GM21447 (cell line): ENCODE data around the gene TRIM46.
A peak's percentile ranks its signal among the peaks of the same experiment; 100 is the strongest.
"Not testable (repeated sequence)": the region's sequence is repeated elsewhere in the genome, so short reads cannot be mapped to it uniquely, and the experiment has no call there.

Experiments used
- ATAC-seq: cut with Tn5 transposase; IDR thresholded peaks from one replicate; pipeline ENCODE4 v1.9.1; 2021; ENCODE audit not compliant: unreplicated experiment

TRIM46 gene

DNA sequence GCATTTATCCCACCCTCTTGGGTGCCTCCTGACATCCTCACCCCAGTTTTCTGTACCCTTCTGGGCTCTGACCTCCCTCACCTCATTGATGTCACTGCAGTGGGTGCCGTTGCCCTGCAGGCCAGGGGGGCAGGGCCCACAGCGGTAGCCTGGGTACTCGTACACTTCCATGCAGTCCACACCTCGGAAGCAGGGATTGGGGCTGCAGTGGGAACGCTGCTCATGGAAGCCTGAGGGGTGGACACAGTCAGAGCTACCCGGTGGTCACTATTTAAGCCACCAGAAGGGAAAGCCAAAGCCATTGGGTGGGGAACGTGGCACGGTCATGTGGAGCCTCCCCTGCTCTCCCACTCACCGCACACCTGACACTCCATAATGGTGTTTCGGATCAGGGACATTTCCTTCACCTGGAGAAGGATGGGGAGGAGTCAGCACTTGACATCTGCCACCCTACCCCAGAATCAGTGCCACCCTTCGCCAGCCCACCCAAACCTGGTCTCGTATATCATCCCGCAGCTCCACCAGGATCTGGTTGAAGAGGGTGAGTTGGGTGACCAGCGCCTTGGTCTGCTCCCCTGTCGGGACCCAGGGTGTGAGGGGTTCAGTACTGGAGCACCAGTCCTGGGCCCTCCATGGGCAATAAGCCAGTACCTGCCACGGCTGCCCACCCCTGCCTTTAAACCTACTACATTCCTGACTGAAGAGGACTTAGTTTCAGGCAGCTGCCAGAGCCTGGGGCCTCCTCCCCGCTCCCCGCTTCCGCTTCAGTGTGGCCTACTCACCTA, 29.3 kb downstream of the TRIM46 start:
- ATAC-seq, result no peak

DNA sequence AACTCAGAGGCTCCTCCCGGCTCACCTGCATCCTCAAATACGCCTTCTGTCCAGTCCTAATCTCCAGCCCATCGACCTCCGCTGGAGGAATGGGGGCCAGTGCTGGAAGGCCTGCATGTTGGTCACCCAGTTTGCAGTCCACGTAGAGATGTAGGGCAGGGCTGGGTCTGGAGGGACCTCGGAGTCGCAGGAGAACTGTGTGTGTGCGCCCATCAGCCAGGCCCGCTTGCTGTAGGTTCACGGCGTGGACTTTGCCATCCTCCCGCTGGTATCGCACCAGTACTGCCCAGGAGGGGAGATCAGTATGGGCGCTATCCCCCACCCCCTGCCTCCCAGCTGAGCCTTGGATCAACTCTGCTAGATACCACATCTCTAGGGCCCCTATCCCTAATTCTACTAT, 31.4 kb downstream of the TRIM46 start:
- no peak for ATAC-seq

DNA sequence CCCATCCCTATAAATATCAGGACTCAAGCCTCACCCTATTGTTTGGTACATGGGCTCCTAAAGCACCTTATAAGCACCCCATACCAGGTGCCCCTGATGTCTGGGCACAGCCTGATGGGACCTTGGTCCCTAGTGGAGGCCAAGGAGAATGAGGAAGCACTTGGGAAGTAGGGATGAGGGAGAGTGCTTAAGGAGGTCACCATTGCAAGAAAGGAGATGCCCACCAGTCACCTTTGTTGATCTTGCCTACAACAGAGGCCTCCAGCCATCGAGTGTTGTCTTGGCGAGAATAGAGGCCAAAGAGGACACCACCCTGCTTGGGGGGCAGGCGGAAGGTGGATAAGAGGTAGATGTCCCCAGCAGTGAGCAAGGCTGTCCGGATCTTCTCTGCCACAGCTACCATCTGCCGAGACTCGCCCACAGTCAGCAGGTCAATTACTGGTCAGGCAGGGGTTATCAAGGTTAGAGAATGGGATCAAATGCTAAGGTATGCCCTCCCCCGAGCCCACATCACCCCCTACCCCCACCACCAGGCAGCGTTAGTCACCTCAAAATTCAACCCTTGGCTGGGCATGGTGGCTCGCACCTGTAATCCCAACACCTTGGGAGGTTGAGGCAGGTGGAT, 32.4 kb downstream of the TRIM46 start:
- ATAC-seq, result no peak

DNA sequence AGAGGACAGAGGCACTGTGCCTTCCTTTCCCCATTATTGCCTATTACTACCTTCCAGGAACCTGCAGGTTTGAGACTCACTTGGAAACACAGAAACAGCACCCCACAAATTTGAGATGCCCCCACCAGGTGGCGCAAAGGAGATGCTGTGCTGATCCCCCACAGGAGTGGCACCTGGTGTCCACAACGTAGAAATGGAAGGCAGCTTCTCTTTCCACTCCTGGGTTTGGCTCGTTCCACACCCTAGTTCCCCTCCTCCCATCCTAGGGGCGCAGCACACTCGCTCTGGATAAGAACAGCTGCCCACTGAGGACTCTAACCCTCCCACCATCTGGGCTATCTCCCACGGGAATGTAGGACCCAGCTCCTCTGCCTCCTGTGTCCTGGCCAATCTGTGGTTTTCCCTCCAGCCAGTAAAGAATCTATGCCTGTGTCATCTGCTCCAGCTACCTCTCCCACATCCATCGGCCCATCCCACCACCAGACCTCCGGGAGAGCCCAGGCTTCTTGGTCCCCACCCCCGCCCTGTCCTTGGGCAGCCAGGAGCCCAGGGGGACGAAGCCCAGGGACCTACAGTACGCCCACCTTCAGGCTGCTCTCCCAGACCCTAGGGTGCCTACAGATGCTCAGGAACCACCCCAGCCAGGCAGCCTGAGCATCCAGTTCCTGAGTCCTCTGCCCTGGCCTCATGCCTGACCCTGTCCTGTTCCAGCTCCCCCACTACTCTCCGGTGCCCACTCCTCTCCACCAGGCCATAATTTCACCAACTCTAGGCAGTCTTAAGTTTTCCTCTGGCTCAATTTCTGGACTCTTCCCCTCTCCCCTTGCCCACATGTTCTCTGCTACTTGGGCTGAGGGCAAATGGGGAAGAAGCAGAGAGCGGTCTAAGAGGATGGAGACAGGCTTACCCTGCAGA, 33.5 kb downstream of the TRIM46 start:
- ATAC-seq, result no peak

- ATAC-seq, result no peak
These were observed 34.3 kb downstream of the TRIM46 start, which contains the start of gene THBS3 for GRCh38 chr1:155207806-155208540. Gene THBS3 (minus strand): TSS chr1:155207897. CDS start chr1:155207876, 21 bp downstream.

GRCh38 chr1:155208541-155209311, 35.1 kb downstream of the TRIM46 start, which contains the start of gene MTX1:
Gene MTX1 (plus strand): TSS chr1:155208695. CDS start chr1:155208805, 110 bp downstream.
- peak; percentile 76 for ATAC-seq

- ATAC-seq, result no peak
These were observed 35.7 kb downstream of the TRIM46 start for GRCh38 chr1:155209312-155209721.

DNA sequence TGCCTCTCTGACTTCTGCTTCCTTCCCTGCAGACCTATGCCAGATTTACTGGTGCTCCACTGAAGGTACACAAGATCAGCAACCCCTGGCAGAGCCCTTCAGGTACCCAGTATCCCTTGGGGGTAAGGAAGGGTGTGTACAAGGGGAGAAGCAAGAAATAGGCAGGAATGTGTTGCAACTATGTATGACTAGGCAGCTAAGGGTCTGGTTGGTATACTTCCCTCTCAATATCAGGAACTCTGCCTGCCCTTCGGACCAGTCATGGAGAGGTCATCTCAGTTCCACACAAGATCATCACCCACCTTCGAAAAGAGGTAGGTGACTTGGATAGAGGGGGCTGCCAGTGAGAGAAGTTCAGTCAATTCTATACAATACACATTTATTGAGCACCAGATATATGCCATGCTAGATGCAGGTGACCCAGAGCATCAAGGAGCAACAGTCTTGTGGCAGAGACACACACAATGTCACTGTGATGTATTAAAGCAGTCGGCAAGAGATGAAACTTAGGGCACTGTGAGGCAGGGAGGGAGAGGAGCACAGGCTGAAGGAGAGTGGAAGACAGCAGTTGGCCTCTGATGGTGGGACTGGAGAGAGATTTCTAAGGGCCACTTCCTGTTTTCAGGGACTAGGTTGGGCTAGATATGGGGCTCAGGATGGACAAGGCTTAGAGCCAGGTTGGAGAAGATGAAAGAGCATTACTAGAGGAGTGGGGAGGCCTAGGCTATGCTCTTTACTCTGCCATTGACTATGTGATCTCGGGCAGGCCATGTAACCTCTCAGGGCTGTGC, 36.9 kb downstream of the TRIM46 start:
- no peak for ATAC-seq

DNA sequence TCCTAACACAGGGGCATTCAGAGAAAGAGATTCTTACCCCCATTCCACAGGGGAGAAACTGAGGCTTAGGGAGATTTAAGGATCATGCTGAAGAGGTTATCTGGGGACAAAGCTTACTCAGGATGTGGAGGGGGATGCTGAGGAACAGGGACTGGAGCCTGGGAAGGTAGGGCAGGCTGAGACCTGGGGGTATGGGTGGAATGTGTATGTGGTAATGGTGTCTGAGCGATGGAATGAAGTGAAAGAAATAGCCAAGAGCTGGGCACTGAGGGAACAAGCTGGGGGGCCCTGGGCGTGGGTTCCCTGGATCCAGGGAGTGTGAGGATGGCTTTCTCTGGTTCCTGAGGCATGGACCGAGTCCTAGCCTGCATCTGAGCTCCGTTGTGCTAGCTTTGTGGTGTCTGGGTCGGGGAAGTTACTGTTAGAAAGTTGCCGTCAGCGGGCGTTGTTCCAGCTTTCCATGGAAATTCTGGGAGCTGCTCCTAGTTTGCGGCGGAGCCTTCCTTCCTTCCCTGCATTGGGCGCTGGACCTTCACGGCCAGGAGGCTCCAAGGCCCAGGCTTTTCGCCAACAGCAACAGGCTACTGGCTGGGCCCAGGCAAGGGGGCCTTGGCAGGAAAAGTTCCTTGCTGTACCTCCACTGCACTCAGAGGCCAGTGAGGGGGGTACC, 37.9 kb downstream of the TRIM46 start:
- not testable (repeated sequence) for ATAC-seq

GRCh38 chr1:155212051-155212440, 38.4 kb downstream of the TRIM46 start:
- ATAC-seq, result not testable (repeated sequence)

- not testable (repeated sequence) for ATAC-seq
These were observed 41.1 kb downstream of the TRIM46 start for GRCh38 chr1:155214702-155215101.

DNA sequence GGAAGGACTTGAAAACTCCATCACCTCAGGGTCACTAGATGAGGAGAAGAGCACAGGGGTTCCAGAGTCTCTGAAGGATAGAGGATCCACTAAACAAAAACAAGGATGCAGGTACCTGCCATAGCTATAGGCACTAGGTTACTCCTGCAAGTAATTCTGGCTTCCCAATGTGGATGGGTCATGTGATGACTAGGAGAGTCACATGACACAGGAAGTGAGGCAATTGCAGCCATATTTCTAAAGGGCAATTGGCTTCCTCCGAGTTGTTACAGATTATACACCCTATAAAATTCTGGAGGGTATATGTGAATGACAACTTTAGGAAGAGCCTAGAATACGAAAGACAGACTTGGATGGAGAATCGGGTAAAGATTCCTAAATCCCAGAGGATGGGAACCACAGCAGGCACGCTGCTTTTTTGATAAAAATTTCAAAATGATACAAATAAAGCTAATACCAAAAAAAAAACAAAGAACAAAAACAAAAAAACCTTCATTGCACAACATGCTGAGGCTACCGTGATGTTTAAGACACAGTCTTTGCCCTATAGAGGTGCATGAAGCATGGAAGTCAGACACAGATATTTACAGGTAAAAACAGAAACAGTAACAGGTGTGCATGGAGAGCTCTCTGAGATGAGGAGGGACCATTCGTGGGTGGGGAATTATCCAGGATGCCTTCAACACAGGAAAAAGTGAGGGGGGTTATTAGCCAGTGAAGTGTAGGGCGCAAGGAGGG, 45.4 kb downstream of the TRIM46 start:
- ATAC-seq, result no peak

GRCh38 chr1:155219592-155220031, 46.0 kb downstream of the TRIM46 start:
- no peak for ATAC-seq

DNA sequence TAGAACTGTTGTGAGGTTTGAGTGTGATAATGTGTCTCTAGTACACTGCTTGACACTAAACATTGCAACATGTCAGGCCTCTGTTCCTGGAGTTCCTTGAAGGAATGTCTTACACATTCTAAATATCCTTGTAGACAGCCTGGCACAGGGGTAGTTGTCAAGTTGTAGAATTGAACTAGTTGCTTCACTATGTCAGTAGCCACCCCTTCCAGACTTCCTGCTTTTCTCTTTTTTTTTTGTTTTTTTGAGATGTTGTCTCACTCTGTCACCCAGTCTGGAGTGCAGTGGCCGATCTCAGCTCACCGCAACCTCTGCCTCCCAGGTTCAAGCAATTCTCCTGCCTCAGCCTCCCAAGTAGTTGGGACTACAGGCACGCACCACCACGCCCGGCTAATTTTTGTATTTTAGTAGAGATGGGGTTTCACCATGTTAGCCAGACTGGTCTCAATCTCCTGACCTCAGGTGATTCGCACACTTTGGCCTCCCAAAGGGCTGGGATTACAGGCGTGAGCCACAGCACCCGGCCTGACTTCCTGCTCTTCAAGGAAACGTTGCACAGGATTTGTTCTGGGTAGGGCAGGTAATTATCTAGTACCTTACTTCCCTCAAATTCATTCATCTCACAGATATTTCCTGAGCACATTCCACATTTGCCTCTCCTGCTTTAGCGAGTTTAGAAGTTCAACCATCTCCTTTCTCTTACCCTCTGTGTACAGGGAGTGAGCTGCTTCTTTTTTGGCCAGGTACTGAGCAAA, 46.7 kb downstream of the TRIM46 start:
- not testable (repeated sequence) for ATAC-seq

DNA sequence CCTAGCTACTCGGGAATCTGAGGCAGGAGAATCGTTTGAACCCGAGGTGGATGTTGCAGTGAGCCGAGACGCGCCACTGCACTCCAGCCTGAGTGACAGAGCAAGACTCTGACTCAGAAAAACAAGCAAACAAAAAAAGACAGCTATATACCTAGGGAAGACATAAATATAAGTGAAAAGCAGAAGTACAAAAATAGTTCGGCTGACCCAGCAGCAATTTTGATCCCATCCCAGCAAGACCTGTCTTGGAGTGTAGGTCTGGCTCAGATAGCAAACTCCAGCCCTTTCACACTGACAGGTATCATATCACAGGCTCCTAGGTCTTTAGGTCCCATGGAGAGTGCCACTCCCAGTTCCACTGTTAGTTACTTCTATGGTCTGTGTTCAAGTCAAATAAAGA, 49.4 kb downstream of the TRIM46 start:
- ATAC-seq, result no peak

GRCh38 chr1:155225404-155225759, 51.7 kb downstream of the TRIM46 start:
- not testable (repeated sequence) for ATAC-seq
